K562 (cell line): ENCODE data around the gene CRTC3. TPM values are rescaled to one million over a fixed set of nuclear protein-coding genes. Genes with fewer than 3 reads are reported as not detected.
"Not testable (repeated sequence)": the region's sequence is repeated elsewhere in the genome, so short reads cannot be mapped to it uniquely, and the experiment has no call there.

ENCODE experiments used
- ATAC-seq: fragments of 200-7000 bp; cut with Tn5 transposase; 3 replicates; pipeline ENCODE4 v1.9.1; 2020; ENCODE audit warnings: moderate library complexity
- BruUV-seq: library from RNA; stranded (reverse); fragments of 400-500 nt; replicated peaks from 2 replicates; lab custom pipeline; 2021; lab: Mats Ljungman, UMichigan
- CTCF ChIA-PET: fragments of 300-600 bp; formaldehyde crosslinking; extraction: SDS; loops from one replicate; lab custom pipeline; 2021; ENCODE audit warnings: low intra/inter-chr PET ratio; lab: Yijun Ruan, JAX
- POLR2A ChIA-PET: fragments of 300-600, 350-650 bp; sonication (Branson Sonifier 250); formaldehyde crosslinking; extraction: SDS; loops from one replicate; lab custom pipeline; 2021; ENCODE audit warnings: antibody characterized with exemption, inconsistent platforms; lab: Yijun Ruan, JAX
- DNase-seq, 4 experiments: peaks; one replicate each; pipeline versions ENCODE4 v3.0.0 to v3.0.0-alpha.2; 2011 to 2018; ENCODE audit warnings: low spot score in 3 of 4, mixed read lengths in 3 of 4; ENCODE audit errors: extremely low read depth in 1 of 4
- FAIRE-seq: peaks from 2 replicates; lab custom pipeline; 2011; peaks lifted over from hg19 to GRCh38; lab: Jason Lieb, UNC
- H2AFZ ChIP-seq: 2 replicates; pipeline ENCODE4 v1.6.0; 2011; ENCODE audit warnings: low read depth, low read length, control low read depth, inconsistent platforms
- H3K27ac ChIP-seq: fragments of 200-600 bp; 3 replicates; pipeline ENCODE4 v1.8.0; 2011; ENCODE audit warnings: low read depth, mild to moderate bottlenecking, control low read depth, inconsistent platforms, low read length, moderate library complexity, mixed read lengths; ENCODE audit errors: extremely low read depth
- H3K27me3 ChIP-seq, 2 experiments: fragments of 300-600 bp in 1 of 2; 2 replicates in 1 of 2; 3 replicates in 1 of 2; pipeline versions ENCODE4 v1.6.0 to v1.8.0; 2011; ENCODE audit warnings: inconsistent platforms in 2 of 2, low read length in 2 of 2, mild to moderate bottlenecking in 1 of 2, mixed read lengths in 1 of 2, moderate library complexity in 1 of 2; ENCODE audit not compliant: control insufficient read depth in 2 of 2, insufficient read depth in 2 of 2
- H3K36me3 ChIP-seq: fragments of 300-600 bp; 3 replicates; pipeline ENCODE4 v1.8.0; 2011; ENCODE audit warnings: mild to moderate bottlenecking, low read length, inconsistent platforms; ENCODE audit not compliant: control insufficient read depth, insufficient read depth
- H3K4me1 ChIP-seq, 2 experiments: fragments of 200-600 bp in 1 of 2; replicated peaks in 1 of 2; 2 replicates in 1 of 2; 3 replicates in 1 of 2; pipeline versions ENCODE4 v1.5.1 to v1.8.0; 2011; ENCODE audit warnings: inconsistent platforms in 2 of 2, low read length in 2 of 2, mild to moderate bottlenecking in 1 of 2, mixed read lengths in 1 of 2, moderate library complexity in 1 of 2; ENCODE audit not compliant: control insufficient read depth in 2 of 2, insufficient read depth in 2 of 2
- H3K4me2 ChIP-seq: 2 replicates; pipeline ENCODE4 v1.6.1; 2011; ENCODE audit warnings: low read length, control low read depth, inconsistent platforms, mixed read lengths; ENCODE audit not compliant: insufficient read depth
- H3K4me3 ChIP-seq: fragments of 200-600 bp; sonication (generic), shearing (Covaris generic); 2 replicates; pipeline ENCODE4 v1.5.1; 2016; ENCODE audit warnings: control low read depth, inconsistent platforms
- H3K79me2 ChIP-seq: fragments of 200-600 bp; 3 replicates; pipeline ENCODE4 v1.8.0; 2011; ENCODE audit warnings: low read length, inconsistent platforms; ENCODE audit not compliant: control insufficient read depth, insufficient read depth
- H3K9ac ChIP-seq, 2 experiments: 2 replicates each; pipeline versions ENCODE4 v1.6.0 to v1.6.1; 2011; ENCODE audit warnings: low read depth in 2 of 2, low read length in 2 of 2, control low read depth in 1 of 2, inconsistent platforms in 1 of 2, mild to moderate bottlenecking in 1 of 2, mixed read lengths in 1 of 2; ENCODE audit not compliant: insufficient read depth in 1 of 2
- H3K9me1 ChIP-seq: one replicate; pipeline ENCODE4 v1.6.0; 2011; ENCODE audit warnings: inconsistent platforms, mild to moderate bottlenecking, low read length, moderate library complexity; ENCODE audit not compliant: control insufficient read depth, insufficient read depth
- H3K9me3 ChIP-seq: replicated peaks from 2 replicates; pipeline ENCODE4 v1.5.1; 2011; ENCODE audit warnings: low read depth, low read length, inconsistent platforms; ENCODE audit not compliant: control insufficient read depth, insufficient read depth
- H4K20me1 ChIP-seq: replicated peaks from 2 replicates; pipeline ENCODE4 v1.6.1; 2011; ENCODE audit warnings: low read length, inconsistent platforms, mixed read lengths; ENCODE audit not compliant: control insufficient read depth, insufficient read depth
- MTF1 ChIP-seq: fragments of 250-450 bp; sonication (Bioruptor Pico); IDR thresholded peaks from 2 replicates; pipeline ENCODE4 v1.9.0; 2021; ENCODE audit warnings: moderate library complexity, mild to moderate bottlenecking, inconsistent platforms, borderline replicate concordance
- PBX2 ChIP-seq, 2 experiments: IDR thresholded peaks in 1 of 2; conservative IDR thresholded peaks in 1 of 2; 2 replicates each; pipeline ENCODE4 v1.6.1; 2016; ENCODE audit warnings: low read depth in 2 of 2, mild to moderate bottlenecking in 1 of 2, missing compliant biosample characterization in 1 of 2, missing genetic modification characterization in 1 of 2, moderate library complexity in 1 of 2
- ZBTB40 ChIP-seq, 2 experiments: fragments of 450-650 bp in 1 of 2; sonication (generic) in 1 of 2; formaldehyde crosslinking in 1 of 2; IDR thresholded peaks; 2 replicates each; pipeline versions ENCODE4 v1.7.1 to v1.9.0; 2016 to 2022; ENCODE audit warnings: inconsistent platforms in 1 of 2, mild to moderate bottlenecking in 1 of 2, missing genetic modification reagents in 1 of 2
- ZNF354B ChIP-seq: fragments of 250-450 bp; sonication (Bioruptor Pico); IDR thresholded peaks from 2 replicates; pipeline ENCODE4 v1.4.0; 2020
- ZSCAN29 ChIP-seq: fragments of 450-650 bp; IDR thresholded peaks from 2 replicates; pipeline ENCODE4 v1.6.1; 2017
- WGBS: fragments of 100-300 bp; shearing (Covaris generic); methylation state at CpG from one replicate; pipeline ENCODE4 v1.1.6; 2016; ENCODE audit warnings: low coverage, mixed read lengths; ENCODE audit not compliant: insufficient coverage; ENCODE audit errors: missing lambda C conversion rate; 5-methylcytosine and 5-hydroxymethylcytosine counted together
- in situ Hi-C: fragments of 300-500 bp; cut with MboI; formaldehyde crosslinking; loops from 4 replicates; pipeline ENCODE4 v1.15.0; 2018; ENCODE audit warnings: inconsistent platforms, mixed read lengths
- intact Hi-C: fragments of 100-400 bp; cut with micrococcal nuclease; formaldehyde crosslinking; loops from 2 replicates; pipeline ENCODE4 v1.14.2; 2022
- polyA plus RNA-seq, 8 experiments: library from polyadenylated mRNA; depleted of rRNA in 4 of 8; stranded (reverse) in 5 of 8; unstranded in 3 of 8; fragments of >200 nt; fragmentation: Nextera tagmentation in 2 of 8; fragmentation: Illumina TruSeq in 1 of 8; extraction: Ambion mirVana in 2 of 8; extraction: Trizol in 1 of 8; gene quantifications; 2 replicates each; pipeline versions ENCODE4 v1.2.1 to v1.2.3, GENCODE V29; 2011 to 2014; ENCODE audit warnings: inconsistent platforms in 1 of 8, missing spikeins in 1 of 8
- total RNA-seq, 7 experiments: library from RNA; depleted of rRNA in 6 of 7; stranded (reverse); fragments of >200 nt in 6 of 7; fragmentation: Illumina TruSeq in 2 of 7; extraction: Trizol in 2 of 7; gene quantifications; 2 replicates each; pipeline versions ENCODE4 v1.2.1 to v1.2.3, GENCODE V29; 2011 to 2021; ENCODE audit warnings: low replicate concordance in 1 of 7
- TF ChIP-seq, protein P1 (sequence below), 2 experiments: fragments of 450-650 bp; IDR thresholded peaks; 2 replicates each; pipeline ENCODE4 v1.6.1; 2016

The CRTC3 gene
- total and polyA plus RNA-seq, 9 of the 15 experiments (the other 6 are each of a cell fraction or from before 2014, with no cell fraction given): 1.2 to 19.0 (median 11.6) TPM

GRCh38 chr15:90501898-90502297, 27.8 kb upstream of the CRTC3 start (continued):
- no peak for TF ChIP-seq ZBTB40 (IDR thresholded peaks at IDR 0.05)
- no peak for TF ChIP-seq ZBTB40 (CRISPR knock-in tag; IDR thresholded peaks at IDR 0.05)
- no peak for TF ChIP-seq MTF1 (CRISPR knock-in tag)
- no peak for TF ChIP-seq ZNF354B (CRISPR knock-in tag)
- TF ChIP-seq, protein P1, sequence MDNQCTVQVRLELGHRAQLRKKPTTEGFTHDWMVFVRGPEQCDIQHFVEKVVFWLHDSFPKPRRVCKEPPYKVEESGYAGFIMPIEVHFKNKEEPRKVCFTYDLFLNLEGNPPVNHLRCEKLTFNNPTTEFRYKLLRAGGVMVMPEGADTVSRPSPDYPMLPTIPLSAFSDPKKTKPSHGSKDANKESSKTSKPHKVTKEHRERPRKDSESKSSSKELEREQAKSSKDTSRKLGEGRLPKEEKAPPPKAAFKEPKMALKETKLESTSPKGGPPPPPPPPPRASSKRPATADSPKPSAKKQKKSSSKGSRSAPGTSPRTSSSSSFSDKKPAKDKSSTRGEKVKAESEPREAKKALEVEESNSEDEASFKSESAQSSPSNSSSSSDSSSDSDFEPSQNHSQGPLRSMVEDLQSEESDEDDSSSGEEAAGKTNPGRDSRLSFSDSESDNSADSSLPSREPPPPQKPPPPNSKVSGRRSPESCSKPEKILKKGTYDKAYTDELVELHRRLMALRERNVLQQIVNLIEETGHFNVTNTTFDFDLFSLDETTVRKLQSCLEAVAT (IDR thresholded peaks at IDR 0.05): no peak
- no peak for TF ChIP-seq PBX2 (CRISPR knock-in tag; IDR thresholded peaks at IDR 0.05; ENCODE audit: low read depth)
- TF ChIP-seq PBX2 (tag; conservative IDR thresholded peaks at IDR 0.05; ENCODE audit: low read depth): no peak
- no peak for TF ChIP-seq ZSCAN29

- H3K27me3 ChIP-seq, FAIRE-seq, H4K20me1 ChIP-seq, H3K79me2 ChIP-seq, H3K4me3 ChIP-seq, H3K4me2 ChIP-seq, H3K9me1 ChIP-seq, H2AFZ ChIP-seq, H3K27ac ChIP-seq, DNase-seq, BruUV-seq, in situ Hi-C loops, H3K9ac ChIP-seq, H3K9me3 ChIP-seq, H3K36me3 ChIP-seq, H3K4me1 ChIP-seq, CTCF ChIA-PET, intact Hi-C loops, ATAC-seq: not testable (repeated sequence)
- WGBS: 73% methylated on average over 7 of the region's 29 CpGs
- POLR2A ChIA-PET: interaction anchor here (1.8 kb wide), 1 partner anchor 10 kb away, joined by 6 read pairs; no protein-coding TSS in a partner anchor
Observed at GRCh38 chr15:90510781-90511180, 18.9 kb upstream of the CRTC3 start.
